GM12878 (cell line): Measurements from ENCODE around the gene CACHD1. TPM values are rescaled to one million over a fixed set of nuclear protein-coding genes. Genes with fewer than 3 reads are reported as not detected.

Experiments
- ATAC-seq: fragments of 200-7000 bp; cut with Tn5 transposase; 3 replicates; pipeline ENCODE4 v1.9.1; 2020; ENCODE audit warnings: mild to moderate bottlenecking, moderate library complexity
- BruUV-seq: library from RNA; stranded (reverse); fragments of 400-500 nt; replicated peaks from 2 replicates; lab custom pipeline; 2021; lab: Mats Ljungman, UMichigan
- CTCF ChIA-PET: fragments of 300-600 bp; sonication (Branson Sonifier 250); formaldehyde crosslinking; extraction: SDS; loops from one replicate; lab custom pipeline; 2021; ENCODE audit warnings: inconsistent platforms; lab: Yijun Ruan, JAX
- POLR2A ChIA-PET: fragments of 350-600 bp; formaldehyde crosslinking; extraction: SDS; loops from one replicate; lab custom pipeline; 2021; ENCODE audit warnings: inconsistent platforms; lab: Charles Lee
- RAD21 ChIA-PET: fragments of 300-600 bp; sonication (Branson Sonifier 250); formaldehyde crosslinking; loops from one replicate; lab custom pipeline; 2023; ENCODE audit warnings: antibody characterized with exemption; ENCODE audit not compliant: unreplicated experiment; lab: Charles Lee
- SMC1A ChIA-PET: fragments of 300-600 bp; sonication (Branson Sonifier 250); formaldehyde crosslinking; loops from one replicate; lab custom pipeline; 2023; ENCODE audit not compliant: unreplicated experiment, uncharacterized antibody; lab: Charles Lee
- DNase-seq: peaks from one replicate; pipeline ENCODE4 v3.0.0-alpha.2; 2011; ENCODE audit warnings: low read depth, low spot score
- FAIRE-seq: peaks from 3 replicates; lab custom pipeline; 2011; peaks lifted over from hg19 to GRCh38; lab: Jason Lieb, UNC
- H2AFZ ChIP-seq: 2 replicates; pipeline ENCODE4 v1.6.0; 2011; ENCODE audit warnings: low read depth, low read length, control low read depth; ENCODE audit not compliant: control insufficient read depth
- H3K27ac ChIP-seq: 2 replicates; pipeline ENCODE4 v1.5.1; 2011; ENCODE audit warnings: control low read depth; ENCODE audit not compliant: control insufficient read depth, insufficient read depth
- H3K27me3 ChIP-seq, 2 experiments: replicated peaks in 1 of 2; 2 replicates each; pipeline versions ENCODE4 v1.6.0 to v1.6.1; 2011; ENCODE audit warnings: low read length in 1 of 2; ENCODE audit not compliant: control insufficient read depth in 2 of 2, insufficient read depth in 2 of 2
- H3K36me3 ChIP-seq, 2 experiments: 2 replicates each; pipeline ENCODE4 v1.5.1; 2011; ENCODE audit warnings: low read length in 1 of 2; ENCODE audit not compliant: control insufficient read depth in 2 of 2, insufficient read depth in 2 of 2
- H3K4me1 ChIP-seq: 2 replicates; pipeline ENCODE4 v1.6.1; 2011; ENCODE audit warnings: mild to moderate bottlenecking, low read length, moderate library complexity, mixed read lengths; ENCODE audit not compliant: control insufficient read depth, insufficient read depth
- H3K4me2 ChIP-seq: 2 replicates; pipeline ENCODE4 v1.6.0; 2011; ENCODE audit warnings: control low read depth; ENCODE audit not compliant: control insufficient read depth, insufficient read depth
- H3K4me3 ChIP-seq: fragments of 200-600 bp; sonication (generic); 2 replicates; pipeline ENCODE4 v1.5.1; 2016
- H3K79me2 ChIP-seq: 2 replicates; pipeline ENCODE4 v1.6.0; 2011; ENCODE audit warnings: low read length; ENCODE audit not compliant: control insufficient read depth, insufficient read depth
- H3K9ac ChIP-seq: 2 replicates; pipeline ENCODE4 v1.8.0; 2011; ENCODE audit warnings: low read length, control low read depth, mixed read lengths; ENCODE audit not compliant: control insufficient read depth, insufficient read depth
- H3K9me3 ChIP-seq: replicated peaks from 3 replicates; pipeline ENCODE4 v1.5.1; 2011; ENCODE audit warnings: mild to moderate bottlenecking, low read length; ENCODE audit not compliant: control insufficient read depth, insufficient read depth
- H4K20me1 ChIP-seq: 2 replicates; pipeline ENCODE4 v1.6.0; 2011; ENCODE audit not compliant: control insufficient read depth, insufficient read depth
- BCL11A ChIP-seq: IDR thresholded peaks from 2 replicates; pipeline ENCODE4 v1.6.1; 2011; ENCODE audit warnings: low read depth, low read length
- CREB1 ChIP-seq: IDR thresholded peaks from 2 replicates; pipeline ENCODE4 v1.6.1; 2012; ENCODE audit warnings: low read depth, mild to moderate bottlenecking, inconsistent platforms
- DPF2 ChIP-seq: fragments of 450-650 bp; IDR thresholded peaks from 2 replicates; pipeline ENCODE4 v1.6.1; 2017; ENCODE audit warnings: mild to moderate bottlenecking
- EGR1 ChIP-seq, 2 experiments: IDR thresholded peaks; 1 replicate in 1 of 2; 2 replicates in 1 of 2; pipeline ENCODE4 v1.6.1; 2011 to 2012; ENCODE audit warnings: low read depth in 2 of 2, low read length in 2 of 2, borderline replicate concordance in 1 of 2, mild to moderate bottlenecking in 1 of 2, moderate library complexity in 1 of 2
- ESRRA ChIP-seq: IDR thresholded peaks from 2 replicates; pipeline ENCODE4 v1.6.1; 2012; ENCODE audit warnings: mild to moderate bottlenecking, low read length, improper control_type of control experiment
- HDAC2 ChIP-seq: fragments of 200-600 bp; sonication (generic); IDR thresholded peaks from 2 replicates; pipeline ENCODE4 v1.6.1; 2017
- KAT2A ChIP-seq: conservative IDR thresholded peaks from 2 replicates; pipeline ENCODE4 v1.6.1; 2011; ENCODE audit warnings: low read depth, low read length; ENCODE audit not compliant: control insufficient read depth
- NFIC ChIP-seq: IDR thresholded peaks from 2 replicates; pipeline ENCODE4 v1.6.1; 2012; ENCODE audit warnings: low read depth, mild to moderate bottlenecking, inconsistent platforms, low read length, moderate library complexity
- POLR2AphosphoS5 ChIP-seq: IDR thresholded peaks from 2 replicates; pipeline ENCODE4 v1.6.1; 2011; ENCODE audit warnings: mild to moderate bottlenecking, low read length, inconsistent platforms
- RAD21 ChIP-seq: IDR thresholded peaks from 2 replicates; pipeline ENCODE4 v1.6.1; 2011; ENCODE audit warnings: mild to moderate bottlenecking, low read depth, low read length, moderate library complexity; ENCODE audit not compliant: insufficient read depth
- RELB ChIP-seq: fragments of 450-650 bp; IDR thresholded peaks from 2 replicates; pipeline ENCODE4 v1.6.1; 2017; ENCODE audit warnings: low read depth, mild to moderate bottlenecking, moderate library complexity
- SIN3A ChIP-seq: IDR thresholded peaks from 2 replicates; pipeline ENCODE4 v1.6.1; 2012; ENCODE audit warnings: low read depth, low read length, improper control_type of control experiment
- SIX5 ChIP-seq: IDR thresholded peaks from 2 replicates; pipeline ENCODE4 v1.6.1; 2011; ENCODE audit warnings: mild to moderate bottlenecking, low read depth, low read length, moderate library complexity; ENCODE audit not compliant: severe bottlenecking
- SMARCA5 ChIP-seq: fragments of 450-650 bp; IDR thresholded peaks from 2 replicates; pipeline ENCODE4 v1.6.1; 2017; ENCODE audit warnings: mild to moderate bottlenecking
- SMC3 ChIP-seq: IDR thresholded peaks from 2 replicates; pipeline ENCODE4 v1.6.1; 2011; ENCODE audit warnings: low read length, improper control_type of control experiment, borderline replicate concordance
- SRF ChIP-seq, 2 experiments: IDR thresholded peaks; 2 replicates each; pipeline ENCODE4 v1.6.1; 2011; ENCODE audit warnings: low read depth in 2 of 2, low read length in 2 of 2, mild to moderate bottlenecking in 1 of 2, moderate library complexity in 1 of 2
- YBX1 ChIP-seq: fragments of 450-650 bp; IDR thresholded peaks from 2 replicates; pipeline ENCODE4 v1.6.1; 2016; ENCODE audit warnings: antibody characterized with exemption
- YY1 ChIP-seq: IDR thresholded peaks from 2 replicates; pipeline ENCODE4 v1.6.1; 2011; ENCODE audit warnings: low read depth, mild to moderate bottlenecking, low read length
- ZBED1 ChIP-seq: IDR thresholded peaks from 2 replicates; pipeline ENCODE4 v1.6.1; 2016; ENCODE audit warnings: borderline replicate concordance
- ZNF24 ChIP-seq: fragments of 450-650 bp; IDR thresholded peaks from 2 replicates; pipeline ENCODE4 v1.6.1; 2017; ENCODE audit warnings: antibody characterized with exemption, mild to moderate bottlenecking
- ZNF384 ChIP-seq: IDR thresholded peaks from 2 replicates; pipeline ENCODE4 v1.6.1; 2012; ENCODE audit warnings: low read depth, mild to moderate bottlenecking, low read length, improper control_type of control experiment, borderline replicate concordance
- ZSCAN29 ChIP-seq: fragments of 450-650 bp; IDR thresholded peaks from 2 replicates; pipeline ENCODE4 v1.6.1; 2017; ENCODE audit warnings: mild to moderate bottlenecking, moderate library complexity
- WGBS: methylation state at CpG from one replicate; pipeline ENCODE4 v1.1.6; 2016; ENCODE audit warnings: low lambda C conversion rate; ENCODE audit not compliant: insufficient replicate concordance, insufficient coverage; ENCODE audit errors: missing lambda C conversion rate; 5-methylcytosine and 5-hydroxymethylcytosine counted together
- in situ Hi-C: fragments of 300-500 bp; cut with MboI; formaldehyde crosslinking; loops from 9 replicates; pipeline ENCODE4 v1.14.3; 2018; ENCODE audit warnings: mixed read lengths
- intact Hi-C: fragments of 100-400 bp; cut with micrococcal nuclease; formaldehyde crosslinking; loops from one replicate; pipeline ENCODE4 v1.14.2; 2022; ENCODE audit not compliant: unreplicated experiment
- polyA plus RNA-seq, 11 experiments: library from polyadenylated mRNA; depleted of rRNA in 4 of 11; unstranded in 6 of 11; stranded (reverse) in 5 of 11; fragments of >200 nt; fragmentation: Nextera tagmentation in 4 of 11; fragmentation: Illumina TruSeq in 1 of 11; extraction: Ambion mirVana in 4 of 11; extraction: Trizol in 1 of 11; gene quantifications; 1 replicate in 1 of 11; 2 replicates in 10 of 11; pipeline versions ENCODE4 v1.2.1 to v1.2.3, GENCODE V29; 2011 to 2016; ENCODE audit warnings: inconsistent platforms in 2 of 11, missing spikeins in 2 of 11, low read depth in 1 of 11
- total RNA-seq, 4 experiments: library from RNA; depleted of rRNA in 3 of 4; stranded (reverse); fragments of >200 nt in 3 of 4; fragmentation: Illumina TruSeq in 1 of 4; extraction: Trizol in 1 of 4; gene quantifications; 2 replicates each; pipeline versions ENCODE4 v1.2.1 to v1.2.3, GENCODE V29; 2013 to 2021
- TF ChIP-seq, protein P1 (sequence below): fragments of 450-650 bp; IDR thresholded peaks from 2 replicates; pipeline ENCODE4 v1.6.1; 2017; ENCODE audit warnings: mild to moderate bottlenecking, low read depth, inconsistent platforms; ENCODE audit not compliant: poor library complexity, severe bottlenecking

Gene CACHD1
- total and polyA plus RNA-seq, 10 of the 15 experiments (the other 5 are each of a cell fraction or from before 2014, with no cell fraction given) = 0.03 TPM; not detected in 9

DNA sequence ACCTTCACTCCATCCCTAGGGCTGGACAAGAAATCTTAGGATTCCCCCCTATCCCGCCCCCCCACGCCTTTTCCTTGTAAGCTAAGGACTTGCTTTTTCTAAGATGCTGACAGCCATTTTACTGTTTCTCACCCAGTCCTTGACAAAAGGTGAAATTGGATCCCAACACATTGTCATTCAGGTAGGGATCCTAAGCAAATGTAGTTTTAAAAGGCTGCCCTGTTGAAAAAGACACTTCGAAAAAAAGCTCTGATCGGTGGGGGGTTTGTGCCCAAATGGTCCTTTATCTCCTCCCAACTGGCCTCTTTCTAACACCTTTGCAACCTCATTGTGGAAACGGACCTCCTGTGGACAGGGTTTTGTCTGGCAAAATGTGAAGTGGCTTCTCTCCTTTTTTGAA is 2.9 kb downstream of the CACHD1 start (continued):
- TF ChIP-seq RELB = no peak
- TF ChIP-seq NFIC = no peak
- TF ChIP-seq ESRRA = no peak
- no peak for TF ChIP-seq YY1
- no peak for TF ChIP-seq HDAC2
- TF ChIP-seq, protein P1, sequence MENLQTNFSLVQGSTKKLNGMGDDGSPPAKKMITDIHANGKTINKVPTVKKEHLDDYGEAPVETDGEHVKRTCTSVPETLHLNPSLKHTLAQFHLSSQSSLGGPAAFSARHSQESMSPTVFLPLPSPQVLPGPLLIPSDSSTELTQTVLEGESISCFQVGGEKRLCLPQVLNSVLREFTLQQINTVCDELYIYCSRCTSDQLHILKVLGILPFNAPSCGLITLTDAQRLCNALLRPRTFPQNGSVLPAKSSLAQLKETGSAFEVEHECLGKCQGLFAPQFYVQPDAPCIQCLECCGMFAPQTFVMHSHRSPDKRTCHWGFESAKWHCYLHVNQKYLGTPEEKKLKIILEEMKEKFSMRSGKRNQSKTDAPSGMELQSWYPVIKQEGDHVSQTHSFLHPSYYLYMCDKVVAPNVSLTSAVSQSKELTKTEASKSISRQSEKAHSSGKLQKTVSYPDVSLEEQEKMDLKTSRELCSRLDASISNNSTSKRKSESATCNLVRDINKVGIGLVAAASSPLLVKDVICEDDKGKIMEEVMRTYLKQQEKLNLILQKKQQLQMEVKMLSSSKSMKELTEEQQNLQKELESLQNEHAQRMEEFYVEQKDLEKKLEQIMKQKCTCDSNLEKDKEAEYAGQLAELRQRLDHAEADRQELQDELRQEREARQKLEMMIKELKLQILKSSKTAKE = no peak
- TF ChIP-seq ZNF24 = no peak
- TF ChIP-seq EGR1 (IDR thresholded peaks at IDR 0.05; ENCODE audit: borderline replicate concordance in 1 of 2, low read depth in 2 of 2, low read length in 2 of 2) = no peak

GRCh38 chr1:64473367-64473766 is 3.4 kb downstream of the CACHD1 start:
- Histone ChIP-seq H2AFZ (no peak overlapping the region), H3K9ac (no peak overlapping the region), H3K9me3 (no peaks in the 10 kb centered on the region), H3K4me1 (no peaks in the 10 kb centered on the region), H3K4me3 (no peak overlapping the region), H3K4me2 (no peak overlapping the region), H4K20me1 (no peaks in the 10 kb centered on the region), H3K27me3 (peaks cover 10 to 17% of the 10 kb centered on the region in 2 experiments), H3K36me3 (no peaks in the 10 kb centered on the region), H3K27ac (no peak overlapping the region), H3K79me2 (no peaks in the 10 kb centered on the region)
- WGBS = 0% methylated on average over 1 of the region's 1 CpG
- ChIA-PET POLR2A (no interaction called here), SMC1A (no interaction called here), RAD21 (no interaction called here), CTCF (no interaction called here)
- no peak for DNase-seq
- no peak for ATAC-seq
- no TSS peak for BruUV-seq
- in situ Hi-C loops = no loop called here
- intact Hi-C loops = no loop called here
- no peak for TF ChIP-seq HDAC2
- no peak for TF ChIP-seq SIN3A
- TF ChIP-seq ZNF384 = no peak
- TF ChIP-seq SIX5 = no peak
- no peak for TF ChIP-seq SMC3
- no peak for TF ChIP-seq CREB1
- no peak for TF ChIP-seq ZSCAN29
- no peak for TF ChIP-seq SMARCA5
- no peak for TF ChIP-seq BCL11A
- no peak for TF ChIP-seq YBX1
- no peak for TF ChIP-seq SRF (IDR thresholded peaks at IDR 0.05; ENCODE audit: low read depth in 2 of 2, low read length in 2 of 2)
- no peak for TF ChIP-seq ZBED1
- TF ChIP-seq POLR2AphosphoS5 = no peak
- no peak for TF ChIP-seq KAT2A
- TF ChIP-seq RAD21 = no peak
- TF ChIP-seq DPF2 = no peak
- FAIRE-seq = no peak
